GM21423 (cell line): ENCODE measurements around the gene MAN1C1.

Experiments used
- ATAC-seq: cut with Tn5 transposase; IDR thresholded peaks from one replicate; pipeline ENCODE4 v1.9.1; 2021; ENCODE audit warnings: mild to moderate bottlenecking, moderate library complexity; ENCODE audit not compliant: unreplicated experiment

Gene MAN1C1

DNA sequence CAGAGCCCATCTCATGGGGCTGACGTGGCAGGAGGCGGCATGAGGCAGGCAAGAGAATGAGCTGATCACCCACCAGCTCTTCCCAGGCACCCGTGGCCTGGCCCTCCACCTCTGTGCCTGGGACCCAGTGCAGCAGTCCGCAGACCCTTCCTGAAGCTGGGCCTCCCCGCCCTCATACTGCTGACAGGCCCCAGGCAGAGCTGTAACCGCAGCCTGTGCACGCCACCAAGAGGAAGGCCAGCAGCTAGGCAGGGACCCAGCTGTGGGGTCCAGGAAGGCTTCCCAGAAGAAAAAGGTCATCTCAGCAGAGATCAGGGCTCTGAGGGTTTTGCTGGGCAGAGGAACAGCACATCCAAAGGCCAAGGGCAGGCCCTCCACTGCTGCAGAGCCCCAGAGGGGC, 193.3 kb downstream of the MAN1C1 start:
- no peak for ATAC-seq

DNA sequence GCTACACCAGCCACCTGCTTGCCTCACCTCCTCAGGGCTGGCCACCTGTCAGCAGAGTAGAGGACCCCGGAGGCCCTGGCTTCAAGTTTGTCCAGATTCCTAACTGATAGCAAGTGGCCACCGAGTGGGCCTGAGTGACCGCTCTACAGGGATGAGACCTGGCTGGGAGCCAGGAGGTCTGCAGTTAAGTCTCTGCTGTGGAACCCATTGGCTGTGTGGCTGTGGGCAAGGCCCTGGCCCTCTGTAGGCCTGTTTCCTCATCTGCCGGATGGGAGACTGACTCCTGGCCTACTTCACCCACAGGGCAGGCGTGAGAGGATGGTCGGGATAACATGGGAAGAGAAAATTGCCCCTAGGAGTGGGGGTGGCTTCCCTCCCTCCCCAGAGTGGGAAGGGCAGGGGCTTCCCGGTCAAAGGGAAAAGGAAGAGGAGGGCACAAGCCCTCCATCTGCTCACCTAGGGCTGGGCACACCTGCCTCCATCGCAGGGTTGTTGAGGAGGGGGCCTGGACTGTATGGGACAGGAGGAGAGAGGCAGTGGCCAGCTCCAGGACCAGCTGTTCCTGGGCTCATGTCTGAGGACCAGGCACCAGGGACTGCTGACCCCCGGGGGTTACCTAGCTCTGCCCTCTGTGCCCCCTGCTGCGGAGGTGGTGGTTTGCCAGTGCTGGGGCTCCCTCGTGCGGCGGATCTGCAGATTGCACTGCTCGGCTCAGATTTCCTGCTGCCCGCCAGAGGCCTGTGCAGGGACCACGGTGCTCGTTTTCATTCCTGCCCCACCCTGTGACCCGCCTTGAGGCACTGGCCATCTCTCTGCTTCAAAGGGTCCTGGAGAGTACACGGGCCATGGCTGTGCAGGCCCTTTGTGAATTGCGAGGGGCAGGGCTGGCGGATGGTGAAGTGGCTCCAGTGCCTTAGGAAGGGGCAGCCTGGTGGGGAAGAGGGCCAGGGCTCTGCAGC, 194.0 kb downstream of the MAN1C1 start:
- ATAC-seq: no peak

DNA sequence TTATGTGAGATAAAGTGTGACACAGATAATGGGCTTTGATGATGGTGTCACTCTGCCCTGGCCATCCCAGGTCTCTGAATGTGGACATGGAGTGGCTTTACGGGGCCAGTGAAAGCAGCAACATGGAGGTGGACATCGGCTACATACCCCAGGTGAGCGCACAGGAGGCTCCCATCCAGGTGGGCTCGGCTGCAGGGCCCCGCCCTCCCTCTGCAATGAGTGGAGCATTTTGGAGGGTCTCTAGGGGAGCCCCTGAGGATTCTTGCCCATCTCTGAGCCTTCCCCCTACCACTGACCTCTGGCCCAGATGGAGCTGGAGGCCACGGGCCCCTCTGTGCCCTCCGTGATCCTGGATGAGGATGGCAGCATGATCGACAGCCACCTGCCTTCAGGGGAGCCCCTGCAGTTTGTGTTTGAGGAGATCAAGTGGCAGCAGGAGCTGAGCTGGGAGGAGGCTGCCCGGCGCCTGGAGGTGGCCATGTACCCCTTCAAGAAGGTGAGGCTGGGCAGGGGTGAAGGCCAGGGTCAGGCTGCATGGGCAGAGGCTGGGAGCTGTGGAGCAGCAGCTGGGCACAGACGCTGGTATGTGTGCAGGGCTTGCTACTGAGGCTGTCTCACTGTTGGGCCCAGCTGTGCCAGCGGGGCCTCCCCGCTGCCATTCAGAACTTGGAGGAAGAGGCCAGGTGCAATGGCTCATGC, 194.9 kb downstream of the MAN1C1 start:
- no peak for ATAC-seq

DNA sequence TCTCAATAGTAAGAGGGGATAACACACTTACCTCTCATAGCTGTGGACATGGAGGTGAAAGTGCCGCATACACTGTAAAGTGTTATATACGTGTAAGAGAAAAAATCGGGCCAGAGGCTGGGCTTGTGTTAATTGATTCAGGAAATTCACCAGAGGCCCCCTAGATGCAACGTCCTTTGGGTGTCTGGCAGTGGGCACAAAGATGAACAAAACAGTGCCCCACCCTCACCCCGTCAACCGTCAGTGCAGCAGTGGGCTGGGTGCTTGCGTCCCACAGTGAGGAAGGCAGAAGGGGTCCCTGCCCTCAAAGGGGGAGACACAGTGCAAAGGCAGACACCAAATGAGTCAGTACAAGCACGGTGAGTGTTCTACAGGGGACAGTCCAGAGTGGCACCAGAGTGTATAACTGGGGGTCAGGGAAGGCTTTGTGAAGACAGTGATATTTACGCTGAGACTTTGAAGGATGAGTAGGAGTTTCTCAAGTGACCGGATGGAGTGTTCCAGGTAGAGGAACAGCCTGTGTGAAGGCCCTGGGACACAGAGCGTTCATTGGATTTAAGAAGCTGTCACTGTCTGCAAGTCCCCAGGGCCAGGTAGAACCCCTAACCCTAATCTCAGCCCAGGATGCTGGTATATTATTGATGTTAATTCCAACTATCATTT, 196.6 kb downstream of the MAN1C1 start:
- no peak for ATAC-seq

DNA sequence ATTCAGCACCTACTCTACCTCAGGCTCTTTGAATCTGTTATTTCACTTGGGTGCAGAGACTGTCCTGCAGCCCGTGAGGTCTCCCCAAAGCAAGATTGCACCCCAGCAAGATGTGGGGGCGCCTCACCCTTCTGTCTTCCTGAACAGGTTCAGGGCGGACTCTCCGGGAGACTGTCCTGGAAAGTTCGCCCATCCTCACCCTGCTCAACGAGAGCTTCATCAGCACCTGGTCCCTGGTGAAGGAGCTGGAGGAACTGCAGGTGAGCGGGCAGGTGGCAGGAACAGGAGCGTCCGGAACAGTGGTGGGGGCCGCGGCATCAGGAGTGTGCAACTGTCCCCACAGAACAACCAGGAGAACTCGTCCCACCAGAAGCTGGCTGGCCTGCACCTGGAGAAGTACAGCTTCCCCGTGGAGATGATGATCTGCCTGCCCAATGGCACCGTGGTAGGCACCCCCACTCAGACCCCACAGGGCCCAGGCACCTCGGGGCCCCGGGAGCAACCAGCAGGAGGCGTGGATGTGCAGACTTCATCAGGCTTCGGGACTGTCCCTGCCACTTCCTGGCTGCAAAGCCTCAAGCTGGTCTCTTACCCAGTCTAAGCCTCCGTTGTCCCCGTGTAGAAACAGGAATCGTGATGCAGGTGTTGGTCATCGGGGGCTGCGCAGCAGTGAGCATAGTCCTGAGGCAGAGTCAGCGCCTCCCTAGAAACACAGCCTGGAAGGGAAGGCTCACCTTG, 197.3 kb downstream of the MAN1C1 start:
- ATAC-seq: no peak

DNA sequence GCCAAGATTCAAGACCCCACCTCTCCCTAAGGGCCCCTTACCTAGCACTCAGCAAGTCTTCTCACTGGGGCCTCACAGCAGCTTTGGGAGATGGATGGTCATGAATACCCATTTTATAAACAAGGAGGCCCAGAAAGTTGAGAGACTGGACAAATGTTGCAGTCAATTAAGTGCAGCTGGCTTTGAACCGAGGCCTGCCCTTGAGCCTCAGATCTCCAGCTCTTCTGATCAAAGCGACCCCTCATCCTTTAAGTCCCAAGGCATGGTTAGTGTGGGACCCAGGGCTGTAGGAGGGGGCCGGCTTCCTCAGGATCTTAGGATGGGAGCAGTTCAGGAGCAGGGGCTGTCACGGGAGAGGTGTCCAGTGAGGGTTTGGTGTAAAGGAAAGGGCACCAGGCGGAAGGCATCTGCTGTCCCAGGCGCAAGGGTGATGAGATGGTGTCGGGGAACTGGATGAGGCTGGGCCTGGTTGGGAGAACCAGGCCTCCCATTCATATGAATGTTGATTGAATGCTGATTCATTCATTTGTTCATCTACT, 198.0 kb downstream of the MAN1C1 start:
- no peak for ATAC-seq

DNA sequence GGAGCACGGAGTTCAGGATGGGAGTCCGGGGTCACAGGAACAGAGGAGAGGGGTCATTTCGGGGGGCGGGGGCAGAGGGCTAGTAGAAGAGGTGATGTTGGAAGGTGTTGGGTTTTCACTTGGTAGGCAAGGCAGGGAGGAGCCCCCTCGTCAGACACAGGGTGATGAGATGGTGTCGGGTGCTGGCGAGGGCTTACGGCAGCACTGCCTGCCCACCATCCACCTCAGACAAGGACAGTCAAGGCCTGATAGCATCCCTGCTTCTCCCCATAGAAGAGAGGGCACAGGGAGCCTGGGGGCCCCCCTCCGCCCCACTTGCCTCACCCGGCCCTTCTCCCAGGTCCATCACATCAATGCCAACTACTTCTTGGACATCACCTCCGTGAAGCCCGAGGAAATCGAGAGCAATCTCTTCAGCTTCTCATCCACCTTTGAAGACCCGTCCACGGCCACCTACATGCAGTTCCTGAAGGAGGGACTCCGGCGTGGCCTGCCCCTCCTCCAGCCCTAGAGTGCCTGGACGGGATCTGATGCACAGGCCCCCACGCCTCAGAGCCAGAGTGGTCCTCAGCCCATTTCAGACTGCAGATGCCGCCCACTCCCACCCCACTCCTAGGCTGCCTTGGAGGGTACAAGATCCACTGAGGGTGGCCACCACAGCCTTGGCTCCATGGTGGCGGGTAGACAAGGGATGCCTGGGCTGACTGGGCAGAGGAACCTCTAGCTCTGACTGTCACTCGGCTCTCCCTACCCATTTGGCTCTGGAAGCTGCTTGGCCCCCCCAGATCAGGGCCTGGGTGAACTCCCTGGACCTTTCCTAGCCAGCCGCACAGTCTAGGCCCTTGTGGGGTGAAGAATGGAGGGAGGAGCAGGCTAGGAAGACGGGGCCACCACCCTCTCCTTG, 198.9 kb downstream of the MAN1C1 start:
- ATAC-seq: no peak

DNA sequence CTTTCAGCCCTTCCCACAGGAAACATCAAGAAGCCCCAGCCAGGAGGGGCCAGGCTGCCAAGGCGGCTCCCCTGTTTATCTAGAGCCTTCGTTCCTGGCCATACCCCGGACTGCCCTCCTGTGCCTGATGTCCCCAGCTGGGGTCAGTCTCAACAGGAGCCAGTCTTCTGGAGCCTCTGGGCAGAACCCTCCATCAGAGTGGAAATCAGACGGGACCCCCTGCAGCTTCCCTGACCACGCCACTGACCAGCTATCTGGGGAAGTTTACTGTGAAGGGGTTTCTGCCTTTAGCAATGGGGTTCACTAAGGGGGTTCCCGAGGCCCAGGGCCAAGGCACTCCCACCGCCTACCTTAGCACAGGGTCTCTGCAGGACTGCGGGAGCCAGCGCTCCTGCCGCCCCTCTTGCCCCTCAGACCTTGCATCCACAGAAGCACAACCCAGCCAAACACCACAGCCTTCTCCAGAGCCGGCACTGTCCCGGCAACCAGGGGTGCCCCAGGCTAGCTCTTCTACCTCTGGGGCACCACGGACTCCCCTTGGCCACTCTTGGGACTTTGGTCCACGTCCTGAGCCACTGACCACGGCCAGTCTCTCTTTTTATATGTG, 199.6 kb downstream of the MAN1C1 start:
- no peak for ATAC-seq

DNA sequence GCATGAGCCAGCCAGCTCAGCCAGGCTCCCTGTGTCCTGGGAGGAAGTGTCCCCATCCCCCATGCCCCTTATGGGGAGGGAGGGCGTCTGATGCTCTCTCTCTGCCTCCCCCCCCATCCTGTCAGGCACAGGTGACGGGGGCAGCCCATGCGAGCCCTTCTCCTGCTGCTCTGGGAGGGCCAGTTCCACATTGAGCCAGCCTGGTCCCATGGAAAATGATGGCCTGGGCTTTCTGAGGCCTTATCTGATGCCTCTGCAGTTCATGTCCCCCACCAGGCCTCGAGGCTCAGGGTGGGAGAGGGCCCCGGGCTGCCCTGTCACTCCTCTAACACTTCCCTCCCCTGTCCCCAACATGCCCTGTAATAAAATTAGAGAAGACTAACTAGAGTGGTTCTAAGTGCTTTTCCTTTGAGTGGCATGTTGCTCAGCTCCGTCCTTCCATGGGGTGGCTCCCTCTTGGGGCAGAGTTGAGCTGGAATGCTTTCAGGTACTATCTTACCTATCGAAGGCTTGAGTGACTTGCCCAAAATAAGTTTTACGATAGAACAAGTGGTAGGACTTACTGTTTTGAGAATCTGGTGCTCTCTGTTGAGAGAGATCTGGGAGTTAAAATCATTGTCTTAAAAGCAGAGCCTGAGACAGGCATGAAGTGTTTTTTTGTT, 201.4 kb downstream of the MAN1C1 start:
- no peak for ATAC-seq

DNA sequence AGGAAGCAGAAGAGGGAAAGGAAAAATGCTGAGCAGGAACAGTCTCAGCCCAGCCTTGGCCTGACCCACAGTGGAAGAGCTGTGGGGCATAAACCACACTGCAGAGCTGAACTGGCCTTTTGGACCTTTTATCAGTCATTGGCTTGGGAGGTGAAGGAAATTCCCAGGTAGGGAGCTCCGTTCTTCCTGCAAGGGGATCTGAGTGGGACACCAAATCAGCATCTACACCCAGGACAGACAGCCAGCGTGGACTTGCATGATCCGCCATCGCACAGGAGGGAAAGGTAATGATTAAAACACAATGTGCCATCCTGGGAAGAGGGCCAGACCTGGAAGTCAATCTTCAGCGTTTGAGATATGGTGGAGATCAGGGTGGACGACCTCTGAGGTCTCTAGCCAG, 202.0 kb downstream of the MAN1C1 start:
- ATAC-seq: no peak

DNA sequence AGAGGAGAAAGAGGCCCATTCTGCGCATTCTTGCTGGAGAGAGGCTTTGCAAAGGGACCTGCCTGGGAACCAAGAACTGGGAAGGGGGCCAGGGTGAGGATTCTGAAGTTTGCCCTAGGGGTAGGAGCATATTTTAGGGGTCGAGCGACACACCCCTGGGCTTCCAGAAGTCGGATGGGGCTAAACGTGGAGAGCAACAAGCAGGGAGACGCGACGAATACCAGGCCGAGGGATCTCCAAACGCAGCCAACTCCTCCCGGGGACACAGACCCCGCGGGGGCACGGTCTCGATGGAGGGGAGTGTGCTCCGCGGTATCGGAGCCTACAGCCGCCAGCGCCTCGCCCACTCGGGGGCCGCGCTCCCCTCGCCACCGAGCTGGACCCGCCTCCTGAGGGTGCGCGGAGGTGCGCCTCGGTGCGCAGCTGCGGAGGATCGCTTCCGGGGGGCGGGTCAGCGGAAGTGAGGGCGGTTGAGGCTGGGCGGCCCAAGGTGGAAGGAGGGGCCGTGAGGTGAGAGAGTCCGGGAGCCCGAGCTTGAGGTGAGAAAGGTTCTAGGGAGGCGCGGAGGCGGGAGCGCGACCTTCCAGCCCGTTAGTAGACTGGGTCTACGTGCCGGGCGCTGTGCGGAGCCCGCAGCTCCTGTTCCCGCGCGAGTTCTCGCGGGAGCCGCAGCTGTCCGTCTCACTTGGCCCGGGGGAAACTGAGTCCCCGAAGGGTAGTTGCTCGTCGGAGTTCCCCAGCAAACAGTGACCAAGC, 203.1 kb downstream of the MAN1C1 start, which contains the start of gene MTFR1L:
Gene MTFR1L (plus strand): TSS at position 464 of the 756 bp plus-strand sequence. CDS start 3,151 bp downstream, outside the sequence.
- peak; percentile 76 for ATAC-seq

DNA sequence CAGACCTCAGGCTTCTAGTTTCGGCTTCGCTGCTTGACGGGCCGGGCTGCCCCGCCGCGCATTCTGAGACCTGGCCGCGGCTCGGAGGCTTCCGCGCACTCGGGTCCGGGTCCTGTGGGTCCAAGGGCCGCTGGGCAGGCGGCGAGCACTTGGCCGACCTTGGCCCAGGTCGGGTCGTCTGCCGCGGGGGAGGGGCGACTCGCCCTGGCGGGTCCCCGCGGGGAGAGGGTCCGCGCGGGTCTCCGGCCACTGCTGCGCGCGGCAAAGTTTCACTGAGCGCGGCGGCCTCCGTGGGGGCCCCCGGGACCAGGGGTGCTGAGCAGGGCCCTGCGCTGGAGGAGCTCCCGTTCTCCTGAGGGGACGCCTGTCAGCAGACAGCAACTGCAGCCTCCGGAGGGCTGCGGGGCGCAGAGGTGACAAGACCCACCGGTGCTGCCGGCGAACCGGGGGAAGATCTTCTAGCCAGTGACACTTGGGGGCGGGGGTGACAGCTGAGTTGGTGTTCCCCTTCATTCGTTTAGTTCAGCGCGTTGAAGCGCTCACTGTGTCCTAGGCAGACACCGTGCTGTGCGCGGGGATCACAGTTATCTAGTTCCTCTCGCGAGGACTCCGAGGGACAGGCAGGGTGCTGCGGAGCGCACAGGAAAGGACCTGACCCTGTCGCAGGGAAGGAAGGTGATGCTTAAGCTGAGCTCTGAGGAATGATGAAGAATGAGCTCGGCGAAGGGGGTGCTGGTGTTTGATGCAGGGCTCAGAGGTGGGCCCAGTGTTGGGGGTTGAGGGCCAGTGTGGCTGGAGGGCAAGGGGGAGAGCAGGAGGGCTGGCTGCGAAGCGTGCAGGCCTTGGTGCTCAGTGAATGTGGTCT, 203.9 kb downstream of the MAN1C1 start:
- ATAC-seq: peak; percentile 40

DNA sequence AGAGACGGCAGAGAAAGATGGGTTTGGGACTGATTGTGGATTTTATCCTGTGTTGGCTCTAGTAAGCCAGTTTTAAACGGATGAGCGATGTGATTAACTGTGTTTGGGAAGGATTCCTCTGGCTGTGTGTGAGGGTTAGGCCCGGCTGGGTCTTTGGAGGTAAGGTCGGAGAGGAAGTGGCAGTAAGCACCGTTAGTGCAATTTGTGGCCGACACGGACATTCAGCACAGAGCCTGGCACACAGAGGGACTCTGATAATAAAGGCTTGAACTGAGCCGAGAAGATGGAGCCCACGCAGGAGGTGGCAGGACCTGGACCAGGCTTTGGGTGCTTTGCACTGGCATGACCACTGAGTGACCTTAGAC, 204.5 kb downstream of the MAN1C1 start:
- ATAC-seq: no peak

DNA sequence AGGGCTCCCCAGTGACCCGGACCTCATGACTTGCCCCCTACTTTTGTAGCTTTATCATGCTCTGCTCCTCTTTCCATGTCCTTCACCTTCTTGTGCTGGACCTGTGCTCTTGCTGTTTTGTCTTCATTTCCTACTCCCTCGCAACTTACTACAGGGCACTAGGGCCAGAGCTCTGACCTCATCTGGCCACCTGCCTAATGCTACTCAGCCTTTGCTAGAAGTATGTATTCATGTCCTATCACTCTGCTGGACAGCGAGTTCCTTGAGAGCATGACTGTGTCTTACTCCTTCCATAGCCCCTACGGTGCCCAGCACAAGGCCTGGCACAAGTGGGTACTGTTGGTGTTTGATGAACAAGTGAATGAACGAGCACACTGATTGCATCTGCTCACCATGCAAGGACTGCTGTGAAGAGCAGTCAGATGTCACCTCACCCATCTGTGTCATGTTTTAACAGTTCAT, 205.1 kb downstream of the MAN1C1 start:
- ATAC-seq: no peak

DNA sequence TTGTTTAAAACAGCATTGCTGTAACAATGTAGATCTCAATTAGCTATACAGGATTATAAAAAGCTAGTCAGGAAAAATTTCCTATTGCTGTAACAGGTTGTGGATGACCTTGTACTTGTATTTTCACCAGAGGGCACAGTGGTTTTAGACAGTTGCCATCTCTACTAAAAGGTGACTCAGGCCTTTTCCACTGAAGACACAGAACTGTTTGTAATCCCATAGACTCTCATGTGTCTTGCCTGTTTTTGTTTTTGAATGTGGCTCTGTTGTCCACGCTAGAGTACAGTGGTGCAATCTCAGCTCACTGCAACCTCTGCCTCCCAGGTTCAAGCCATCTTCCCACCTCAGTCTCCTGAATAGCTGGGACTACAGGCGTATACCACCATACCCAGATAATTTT, 209.0 kb downstream of the MAN1C1 start:
- ATAC-seq: no peak

DNA sequence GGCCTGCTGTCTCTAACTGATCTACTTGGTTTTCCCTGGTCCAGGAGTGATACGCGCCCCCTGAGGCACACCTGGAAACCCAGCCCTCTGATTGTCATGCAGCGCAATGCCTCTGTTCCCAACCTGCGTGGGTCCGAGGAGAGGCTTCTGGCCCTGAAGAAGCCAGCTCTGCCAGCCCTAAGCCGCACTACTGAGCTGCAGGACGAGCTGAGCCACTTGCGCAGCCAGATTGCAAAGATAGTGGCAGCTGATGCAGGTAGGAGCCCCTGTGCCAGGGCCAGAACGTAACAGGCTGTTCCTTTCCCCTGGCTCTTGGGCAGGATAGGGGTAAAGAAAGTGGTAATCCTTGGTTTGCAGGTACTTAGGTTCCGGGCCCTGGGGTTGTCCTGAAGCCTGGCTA, 210.0 kb downstream of the MAN1C1 start:
- ATAC-seq: no peak

DNA sequence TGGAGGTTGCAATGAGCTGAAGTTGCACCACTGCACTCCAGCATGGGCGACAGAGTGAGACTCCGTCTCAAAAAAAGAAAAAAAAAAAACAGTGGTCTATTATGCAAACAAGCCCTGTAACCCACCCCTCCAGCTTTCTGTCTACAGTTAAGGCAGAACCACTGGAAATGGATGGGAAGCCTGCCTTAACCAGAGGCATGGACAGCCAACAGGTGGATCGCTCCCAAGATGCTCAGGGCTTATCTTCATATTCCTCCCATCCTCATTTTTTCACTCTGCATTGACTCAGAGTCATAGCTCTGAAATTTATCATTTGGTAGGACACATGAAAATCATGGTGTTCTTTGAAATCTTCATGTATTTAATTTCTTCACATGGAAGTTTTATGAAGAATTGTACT, 211.9 kb downstream of the MAN1C1 start:
- no peak for ATAC-seq
